ENCODE measurements around the gene PPP2R5C.
A peak's percentile ranks its signal among the peaks of the same experiment; 100 is the strongest.

PPP2R5C gene

DNA sequence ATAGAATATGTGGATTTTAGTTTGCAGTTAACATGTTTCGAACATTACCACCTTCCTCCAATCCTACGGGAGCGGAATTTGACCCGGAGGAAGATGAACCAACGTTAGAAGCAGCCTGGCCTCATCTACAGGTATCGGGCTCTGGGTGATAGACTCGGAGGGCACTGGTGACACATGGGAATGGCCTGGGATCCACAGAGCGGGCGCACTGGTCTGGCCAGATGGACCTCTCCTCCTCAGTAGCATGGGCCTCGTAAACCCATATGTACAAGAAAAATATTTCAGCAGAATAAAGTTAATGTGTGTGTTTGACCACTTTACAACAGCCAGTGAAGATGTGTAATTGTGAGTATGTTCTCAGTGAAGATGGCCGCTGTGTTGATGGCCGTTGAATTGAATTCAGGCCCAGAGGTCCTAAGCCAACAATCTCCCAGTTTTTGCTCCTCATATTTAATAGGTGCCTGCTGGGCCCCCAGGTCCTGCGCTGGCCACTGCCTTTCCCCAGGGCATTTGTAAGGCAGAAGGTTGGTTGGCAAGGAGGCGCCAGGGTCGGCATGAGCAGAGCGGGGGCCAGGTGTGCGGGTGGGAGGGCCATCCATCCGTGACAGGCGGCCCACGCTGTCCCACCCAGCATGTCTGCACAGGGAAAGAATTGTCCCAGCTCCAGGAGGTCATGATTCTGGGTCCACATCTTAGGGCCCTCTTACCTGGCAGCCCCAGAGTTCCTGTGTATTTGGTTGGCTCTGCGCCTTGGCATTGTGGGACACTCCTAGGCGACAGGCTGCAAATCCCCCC lies 120.8 kb downstream of the PPP2R5C start:
- H3K9ac ChIP-seq (ENCODE audit: insufficient read length), result no peak overlapping the region
- H3K9me3 ChIP-seq (ENCODE audit: low read depth, low read length), result no peaks in the 10 kb centered on the region
- peaks cover 40% of the 10 kb centered on the region for H3K36me3 ChIP-seq (ENCODE audit: insufficient read depth, low read length)
- H3K27ac ChIP-seq, result no peak overlapping the region
- no peak for TF ChIP-seq EZH2 (IDR thresholded peaks at IDR 0.05)
- TF ChIP-seq FOXP2 (optimal IDR thresholded peaks at IDR 0.05; ENCODE audit: control extremely low read depth, extremely low read length, insufficient read depth), result no peak
- no peak for TF ChIP-seq POLR2AphosphoS5 (IDR thresholded peaks at IDR 0.05; ENCODE audit: borderline replicate concordance, low read depth, low read length)
- DNase-seq (ENCODE audit: low read depth, low spot score), result no peak
- no peak overlapping the region for H3K4me3 ChIP-seq

DNA sequence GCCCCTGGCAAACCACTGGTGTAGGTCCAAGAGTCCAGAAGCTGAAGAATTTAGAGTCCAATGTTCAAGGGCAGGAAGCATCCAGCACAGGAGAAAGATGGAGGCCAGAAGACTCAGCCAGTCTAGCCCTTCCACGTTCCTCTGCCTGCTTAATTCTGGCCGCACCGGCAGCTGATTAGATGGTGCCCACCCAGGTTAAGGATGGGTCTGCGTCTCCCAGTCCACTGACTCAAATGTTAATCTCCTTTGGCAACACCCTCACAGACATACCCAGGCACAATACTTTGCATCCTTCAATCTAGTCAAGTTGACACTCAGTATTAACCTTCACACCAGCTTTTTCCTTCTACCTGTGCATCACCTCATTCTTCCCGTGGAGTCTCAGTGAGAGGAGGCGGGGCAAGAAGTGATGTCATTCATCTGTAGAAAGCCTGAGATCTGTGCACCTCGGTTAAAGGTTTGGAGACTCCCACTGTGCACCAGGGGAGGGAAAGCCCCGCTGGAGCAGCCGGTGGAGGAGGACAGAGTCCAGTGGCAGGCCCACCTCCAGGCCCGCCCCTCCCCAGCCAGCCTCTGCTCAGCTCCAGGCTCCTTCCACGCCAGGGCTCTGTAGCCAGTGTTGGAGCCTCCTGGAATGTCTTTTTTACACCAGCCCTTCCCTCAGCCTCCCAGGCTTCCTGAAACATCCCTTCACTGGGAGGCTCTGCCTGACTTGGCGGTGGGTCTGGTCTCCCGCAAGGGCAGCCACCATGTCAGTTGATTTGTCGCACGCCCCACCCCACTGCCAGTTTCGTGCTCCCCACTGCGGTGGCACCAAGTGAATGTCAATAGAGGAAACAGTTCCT lies 122.8 kb downstream of the PPP2R5C start:
- DNase-seq (ENCODE audit: low read depth, low spot score), result no peak
- Histone ChIP-seq H3K9me3 (ENCODE audit: low read depth, low read length) (no peaks in the 10 kb centered on the region), H3K27ac (no peak overlapping the region), H3K9ac (ENCODE audit: insufficient read length) (no peak overlapping the region), H3K4me3 (no peak overlapping the region), H3K36me3 (ENCODE audit: insufficient read depth, low read length) (peaks cover 48% of the 10 kb centered on the region)
- TF ChIP-seq FOXP2 (optimal IDR thresholded peaks at IDR 0.05; ENCODE audit: control extremely low read depth, extremely low read length, insufficient read depth) (no peak), EZH2 (IDR thresholded peaks at IDR 0.05) (no peak), POLR2AphosphoS5 (IDR thresholded peaks at IDR 0.05; ENCODE audit: borderline replicate concordance, low read depth, low read length) (no peak)

DNA sequence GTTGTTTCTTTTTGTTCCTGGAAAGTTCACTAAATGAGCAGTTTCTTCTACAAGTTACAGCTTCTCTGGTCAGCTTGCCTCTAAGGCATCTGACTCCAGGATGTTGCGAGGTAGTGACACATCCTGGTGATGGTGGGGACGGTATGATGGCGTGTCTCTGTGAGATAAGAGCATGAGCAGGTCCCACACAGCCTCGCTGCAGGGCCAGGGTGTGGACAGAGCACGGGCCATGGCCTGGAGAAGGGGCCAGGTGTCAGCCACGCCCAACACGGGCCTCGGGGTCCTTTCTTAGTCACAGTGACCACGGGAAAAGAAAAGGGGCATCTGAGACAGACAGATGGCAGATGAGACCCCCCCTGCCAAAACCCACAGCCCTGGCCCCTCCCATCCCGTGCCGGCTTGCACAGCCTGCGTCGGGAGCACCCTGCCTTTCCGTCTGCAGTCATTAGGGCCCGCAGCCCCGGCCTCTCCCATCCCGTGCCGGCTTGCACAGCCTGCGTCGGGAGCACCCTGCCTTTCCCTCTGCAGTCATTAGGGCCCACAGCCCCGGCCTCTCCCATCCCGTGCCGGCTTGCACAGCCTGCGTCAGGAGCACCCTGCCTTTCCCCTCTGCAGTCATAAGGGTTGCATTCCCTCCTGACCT lies 123.5 kb downstream of the PPP2R5C start:
- no peaks in the 10 kb centered on the region for H3K9me3 ChIP-seq (ENCODE audit: low read depth, low read length)
- DNase-seq (ENCODE audit: low read depth, low spot score), result no peak
- TF ChIP-seq POLR2AphosphoS5 (IDR thresholded peaks at IDR 0.05; ENCODE audit: borderline replicate concordance, low read depth, low read length) (no peak), EZH2 (IDR thresholded peaks at IDR 0.05) (no peak), FOXP2 (optimal IDR thresholded peaks at IDR 0.05; ENCODE audit: control extremely low read depth, extremely low read length, insufficient read depth) (no peak)
- H3K9ac ChIP-seq (ENCODE audit: insufficient read length), result no peak overlapping the region
- H3K27ac ChIP-seq, result no peak overlapping the region
- H3K4me3 ChIP-seq, result no peak overlapping the region
- H3K36me3 ChIP-seq (ENCODE audit: insufficient read depth, low read length), result peaks cover 56% of the 10 kb centered on the region

DNA sequence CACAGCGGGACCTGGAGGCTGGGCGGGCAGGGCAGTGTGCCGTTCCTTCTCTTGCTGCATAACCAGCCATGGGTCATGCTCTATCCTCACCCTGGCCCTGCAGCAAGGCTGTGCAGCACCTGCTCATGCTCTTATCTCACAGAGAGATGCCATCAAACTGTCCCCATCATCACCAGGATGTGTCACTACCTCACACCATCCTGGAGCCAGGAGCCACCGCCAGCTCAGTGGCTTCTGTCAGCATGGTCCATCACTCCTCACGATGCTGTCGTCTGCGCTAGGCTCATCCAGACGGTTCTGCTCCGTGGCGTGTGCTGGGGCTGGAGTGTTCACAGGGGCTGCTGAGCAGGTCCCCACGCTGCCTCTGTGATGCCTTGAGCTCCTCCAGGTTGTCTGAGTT lies 125.7 kb downstream of the PPP2R5C start:
- H3K36me3 ChIP-seq (ENCODE audit: insufficient read depth, low read length), result peaks cover 62% of the 10 kb centered on the region
- no peak overlapping the region for H3K27ac ChIP-seq
- TF ChIP-seq EZH2 (IDR thresholded peaks at IDR 0.05) (no peak), POLR2AphosphoS5 (IDR thresholded peaks at IDR 0.05; ENCODE audit: borderline replicate concordance, low read depth, low read length) (no peak), FOXP2 (optimal IDR thresholded peaks at IDR 0.05; ENCODE audit: control extremely low read depth, extremely low read length, insufficient read depth) (no peak)
- DNase-seq (ENCODE audit: low read depth, low spot score), result no peak
- no peaks in the 10 kb centered on the region for H3K9me3 ChIP-seq (ENCODE audit: low read depth, low read length)
- no peak overlapping the region for H3K9ac ChIP-seq (ENCODE audit: insufficient read length)
- no peak overlapping the region for H3K4me3 ChIP-seq

DNA sequence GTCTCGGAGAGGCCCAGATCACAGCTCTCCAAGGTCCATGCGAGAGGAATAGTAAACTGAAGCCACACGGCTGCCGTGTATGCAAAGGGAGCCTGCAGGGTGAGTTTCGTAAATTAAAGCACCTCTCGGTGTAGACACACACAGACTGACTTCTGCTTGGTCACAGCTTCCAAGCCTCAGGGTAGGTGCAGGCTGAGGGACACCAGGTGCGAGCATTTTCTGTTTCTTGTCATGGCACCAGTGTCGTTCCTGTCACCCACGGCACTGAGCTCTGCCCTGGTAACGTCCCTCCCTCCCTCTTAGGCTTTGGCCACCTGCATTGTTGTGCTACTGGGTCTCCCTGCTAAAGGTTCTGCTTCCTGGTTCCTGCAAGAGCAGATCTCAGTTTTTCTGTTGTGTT lies 126.7 kb downstream of the PPP2R5C start:
- TF ChIP-seq EZH2 (IDR thresholded peaks at IDR 0.05) (no peak), FOXP2 (optimal IDR thresholded peaks at IDR 0.05; ENCODE audit: control extremely low read depth, extremely low read length, insufficient read depth) (no peak), POLR2AphosphoS5 (IDR thresholded peaks at IDR 0.05; ENCODE audit: borderline replicate concordance, low read depth, low read length) (no peak)
- Histone ChIP-seq H3K9me3 (ENCODE audit: low read depth, low read length) (no peaks in the 10 kb centered on the region), H3K9ac (ENCODE audit: insufficient read length) (no peak overlapping the region), H3K4me3 (no peak overlapping the region), H3K27ac (no peak overlapping the region), H3K36me3 (ENCODE audit: insufficient read depth, low read length) (peaks cover 68% of the 10 kb centered on the region)
- DNase-seq (ENCODE audit: low read depth, low spot score), result no peak

DNA sequence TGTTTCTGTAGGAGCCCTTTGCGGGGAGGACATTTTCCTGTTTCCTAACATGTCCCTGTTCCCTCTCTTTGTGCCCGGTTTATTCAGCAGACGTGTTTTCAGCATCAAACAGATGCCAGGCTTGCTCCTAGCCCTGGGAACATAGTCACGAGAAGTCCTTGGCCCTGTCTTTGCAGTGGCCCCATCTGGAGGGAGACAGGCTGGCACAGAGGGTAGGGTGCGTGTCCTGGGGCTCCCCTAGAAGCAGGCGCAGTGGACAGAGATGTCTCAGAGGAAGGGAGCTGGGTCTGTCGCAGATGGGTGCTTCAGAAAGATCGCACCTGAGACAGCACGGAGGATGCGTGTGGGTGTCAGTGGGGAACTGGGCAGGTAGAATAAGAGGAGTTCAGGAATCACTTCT lies 127.9 kb downstream of the PPP2R5C start:
- TF ChIP-seq EZH2 (IDR thresholded peaks at IDR 0.05) (no peak), POLR2AphosphoS5 (IDR thresholded peaks at IDR 0.05; ENCODE audit: borderline replicate concordance, low read depth, low read length) (no peak), FOXP2 (optimal IDR thresholded peaks at IDR 0.05; ENCODE audit: control extremely low read depth, extremely low read length, insufficient read depth) (no peak)
- no peaks in the 10 kb centered on the region for H3K9me3 ChIP-seq (ENCODE audit: low read depth, low read length)
- H3K36me3 ChIP-seq (ENCODE audit: insufficient read depth, low read length), result peaks cover 63% of the 10 kb centered on the region
- no peak overlapping the region for H3K9ac ChIP-seq (ENCODE audit: insufficient read length)
- no peak overlapping the region for H3K4me3 ChIP-seq
- 0 out of 2 replicates have a peak overlapping the region, but pooled peaks have one; percentile 31 for H3K27ac ChIP-seq
- no peak for DNase-seq (ENCODE audit: low read depth, low spot score)

DNA sequence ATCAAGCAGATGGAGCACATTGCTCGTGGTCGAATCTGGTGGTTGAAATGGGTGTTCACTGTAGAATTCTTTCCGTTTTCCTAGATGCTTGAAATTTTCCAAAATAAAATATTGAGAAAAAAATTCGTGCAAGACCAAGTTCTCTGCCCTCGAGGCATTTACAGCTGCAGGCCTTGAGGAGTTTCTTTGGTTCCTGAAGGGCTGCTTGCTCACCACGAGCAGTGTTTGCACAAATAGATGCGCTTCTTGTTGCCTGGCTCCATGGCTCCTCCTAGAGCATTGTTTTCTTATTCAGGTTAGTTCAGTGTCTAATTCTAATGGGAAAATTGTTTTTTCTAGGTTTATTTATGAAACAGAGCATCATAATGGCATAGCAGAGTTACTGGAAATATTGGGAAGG lies 128.4 kb downstream of the PPP2R5C start:
- Histone ChIP-seq H3K36me3 (ENCODE audit: insufficient read depth, low read length) (peaks cover 62% of the 10 kb centered on the region), H3K4me3 (no peak overlapping the region), H3K27ac (peak overlapping the region; percentile 42; the same call in 1 of the 2 replicates), H3K9ac (ENCODE audit: insufficient read length) (no peak overlapping the region), H3K9me3 (ENCODE audit: low read depth, low read length) (no peaks in the 10 kb centered on the region)
- TF ChIP-seq POLR2AphosphoS5 (IDR thresholded peaks at IDR 0.05; ENCODE audit: borderline replicate concordance, low read depth, low read length) (no peak), FOXP2 (optimal IDR thresholded peaks at IDR 0.05; ENCODE audit: control extremely low read depth, extremely low read length, insufficient read depth) (no peak), EZH2 (IDR thresholded peaks at IDR 0.05) (no peak)
- peak; percentile 8 for DNase-seq (ENCODE audit: low read depth, low spot score)

DNA sequence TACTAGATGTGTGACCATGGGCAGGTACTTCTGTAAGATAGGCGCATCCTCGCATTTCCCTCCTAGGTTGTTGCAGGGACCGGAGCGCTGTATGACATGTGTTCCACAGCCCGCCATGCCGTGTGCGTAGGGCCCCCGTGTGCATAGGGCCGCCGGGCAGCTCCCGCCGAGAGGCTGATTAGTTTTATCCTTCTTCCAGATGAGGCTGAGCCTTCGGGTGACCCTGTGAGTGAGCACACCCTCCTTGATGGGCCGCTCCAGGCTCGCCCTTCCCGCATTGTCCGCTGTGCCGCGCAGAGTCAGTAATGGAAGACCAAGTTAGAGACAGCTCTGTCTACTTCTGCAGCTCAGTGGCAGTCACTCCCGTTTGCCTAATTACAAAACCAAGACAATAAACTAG lies 130.0 kb downstream of the PPP2R5C start:
- no peak for DNase-seq (ENCODE audit: low read depth, low spot score)
- Histone ChIP-seq H3K4me3 (no peak overlapping the region), H3K36me3 (ENCODE audit: insufficient read depth, low read length) (peaks cover 59% of the 10 kb centered on the region), H3K27ac (no peak overlapping the region), H3K9me3 (ENCODE audit: low read depth, low read length) (no peaks in the 10 kb centered on the region), H3K9ac (ENCODE audit: insufficient read length) (no peak overlapping the region)
- TF ChIP-seq FOXP2 (optimal IDR thresholded peaks at IDR 0.05; ENCODE audit: control extremely low read depth, extremely low read length, insufficient read depth) (no peak), EZH2 (IDR thresholded peaks at IDR 0.05) (no peak), POLR2AphosphoS5 (IDR thresholded peaks at IDR 0.05; ENCODE audit: borderline replicate concordance, low read depth, low read length) (no peak)

Measured in SK-N-MC (cell line).